Tibial nerve (tissue), 3 donors: ENCODE measurements around the gene ZNF124.

Source experiments
- CTCF ChIP-seq, 5 experiments: fragments of 200-600 bp in 3 of 5; fragments of 450-650 bp in 2 of 5; sonication (generic) in 3 of 5; IDR thresholded peaks; one replicate each; pipeline ENCODE4 v1.5.1; 2016 to 2019; ENCODE audit warnings: antibody characterized with exemption in 5 of 5, mild to moderate bottlenecking in 3 of 5, moderate library complexity in 2 of 5
- POLR2A ChIP-seq, 2 donors: fragments of 450-650 bp; IDR thresholded peaks; one replicate each; pipeline ENCODE4 v1.6.1; 2017; ENCODE audit warnings: antibody characterized with exemption in 2 of 2, mild to moderate bottlenecking in 2 of 2, moderate library complexity in 2 of 2

GRCh38 chr1:247107694-247108093, 64.1 kb downstream of the ZNF124 start:
- TF ChIP-seq CTCF (IDR thresholded peaks at IDR 0.05), result no peak
- TF ChIP-seq POLR2A (IDR thresholded peaks at IDR 0.05), result no peak
